ENCODE measurements around the gene ZXDC. TPM values are rescaled to one million over a fixed set of nuclear protein-coding genes. Genes with fewer than 3 reads are reported as not detected.

Gene ZXDC
- total RNA-seq, 1 experiment from 2014 or later: 28.3 TPM

- Histone ChIP-seq H3K9me3 (ENCODE audit: control insufficient read depth, low read depth, low read length) (no peaks in the 10 kb centered on the region), H4K8ac (replicated peaks; ENCODE audit: insufficient read length, low read depth, low read length) (no peak overlapping the region), H3T11ph (ENCODE audit: low read length) (no peak overlapping the region), H3K79me1 (ENCODE audit: insufficient read depth, low read depth, low read length, poor library complexity, severe bottlenecking) (no peaks in the 10 kb centered on the region), H3K23me2 (ENCODE audit: insufficient read length, low read depth, low read length, poor library complexity, severe bottlenecking) (no peaks in the 10 kb centered on the region), H4K91ac (ENCODE audit: insufficient read length, low read depth, low read length) (no peak overlapping the region), H3K27ac (ENCODE audit: insufficient read length, low read depth, low read length) (no peak overlapping the region), H2BK12ac (ENCODE audit: insufficient read length, low read depth, low read length) (no peak overlapping the region), H3K23ac (ENCODE audit: insufficient read length, low read depth, low read length) (no peak overlapping the region), H2BK5ac (ENCODE audit: insufficient read length, low read length) (no peak overlapping the region), H3K4ac (ENCODE audit: low read depth, low read length) (no peak overlapping the region), H3K4me1 (ENCODE audit: insufficient read depth, low read length) (no peaks in the 10 kb centered on the region), H2AK5ac (ENCODE audit: insufficient read length, low read length) (no peak overlapping the region), H4K5ac (ENCODE audit: insufficient read length, low read depth, low read length) (no peak overlapping the region), H3K27me3 (ENCODE audit: insufficient read depth, low read length) (no peaks in the 10 kb centered on the region), H3K14ac (ENCODE audit: insufficient read depth, low read length) (no peak overlapping the region), H3K4me2 (ENCODE audit: insufficient read depth, insufficient read length, low read length) (no peak overlapping the region), H4K20me1 (ENCODE audit: control insufficient read depth, insufficient read depth, insufficient read length) (no peaks in the 10 kb centered on the region), H3K9ac (ENCODE audit: extremely low read depth, insufficient read length, low read length) (no peak overlapping the region), H2BK120ac (ENCODE audit: low read depth, low read length, poor library complexity, severe bottlenecking) (no peak overlapping the region), H3K56ac (ENCODE audit: insufficient read length, low read depth, low read length) (no peak overlapping the region), H3K18ac (ENCODE audit: insufficient read length, low read depth, low read length) (no peak overlapping the region), H2BK20ac (ENCODE audit: low read depth, low read length, poor library complexity, severe bottlenecking) (no peak overlapping the region), H3K79me2 (ENCODE audit: insufficient read depth, low read length) (no peaks in the 10 kb centered on the region), H2BK15ac (ENCODE audit: low read depth, low read length) (no peak overlapping the region), H2AFZ (ENCODE audit: low read length) (no peak overlapping the region)
- no CpG with 5 or more reads among the region's 6 CpGs for WGBS (ENCODE audit: extremely low coverage, insufficient read length, low lambda C conversion rate)
- Mint-ChIP-seq H3K27ac (no peak overlapping the region), H3K27me3 (ENCODE audit: low read depth) (no peaks in the 10 kb centered on the region), H3K9me3 (no peaks in the 10 kb centered on the region), H3K4me1 (0 out of 4 replicates have a peak, but pooled peaks cover 0 to 2% of the 10 kb centered on the region in 2 experiments), H3K4me3 (no peak overlapping the region), H3K36me3 (ENCODE audit: insufficient read depth in 1 of 3, low read depth in 3 of 3) (peaks cover 2 to 19% (median 18%) of the 10 kb centered on the region in 3 experiments; a peak in 6 of 7 replicates)
- DNase-seq: peak; percentile 14
- no peak for TF ChIP-seq CTCF (conservative IDR thresholded peaks at IDR 0.05)
Measured at GRCh38 chr3:126433105-126433430, 42.6 kb downstream of the ZXDC start.
